ENCODE results near the gene YES1.

- no peak for TF ChIP-seq CTCF (IDR thresholded peaks at IDR 0.05; ENCODE audit: low read depth, low read length)
- TF ChIP-seq EZH2phosphoT487 (IDR thresholded peaks at IDR 0.05; ENCODE audit: low read depth) = no peak
These were observed 1.9 kb downstream of the YES1 start for GRCh38 chr18:809985-810642.

All from OCI-LY3 (cell line).